A549 (cell line): ENCODE results near the gene SLC16A12. TPM values are rescaled to one million over a fixed set of nuclear protein-coding genes. Genes with fewer than 3 reads are reported as not detected.

Experiments used
- ATAC-seq, 2 experiments: fragments of 200-7000 bp in 1 of 2; fragments of >200 bp in 1 of 2; cut with Nextera tagmentation in 1 of 2; cut with Tn5 transposase in 1 of 2; 3 replicates each; pipeline versions ENCODE4 v1.8.0 to v1.9.1; 2018 to 2020; ENCODE audit warnings: mild to moderate bottlenecking in 1 of 2, moderate library complexity in 1 of 2
- CTCF ChIA-PET: fragments of 300-600 bp; sonication (Branson Sonifier 250); formaldehyde crosslinking; extraction: SDS; loops from one replicate; lab custom pipeline; 2021; ENCODE audit warnings: antibody characterized with exemption, inconsistent platforms; lab: Yijun Ruan, JAX
- POLR2A ChIA-PET: fragments of 350-600 bp; formaldehyde crosslinking; extraction: SDS; loops from one replicate; lab custom pipeline; 2021; ENCODE audit warnings: antibody characterized with exemption, inconsistent platforms; lab: Yijun Ruan, JAX
- DNase-seq, 2 experiments: peaks; one replicate each; pipeline versions ENCODE4 v3.0.0 to v3.0.0-alpha.2; 2011 to 2016; ENCODE audit warnings: low read depth in 1 of 2, low spot score in 1 of 2
- FAIRE-seq: peaks from 2 replicates; lab custom pipeline; 2011; peaks lifted over from hg19 to GRCh38; lab: Jason Lieb, UNC
- H3K27ac ChIP-seq, 2 experiments: fragments of >200 bp; sonication (Bioruptor Twin); formaldehyde crosslinking; 3 replicates each; pipeline ENCODE4 v1.5.1; 2016 to 2017
- H3K4me1 ChIP-seq: fragments of >200 bp; sonication (Bioruptor Twin); formaldehyde crosslinking; 3 replicates; pipeline ENCODE4 v1.6.1; 2016
- H3K4me2 ChIP-seq: fragments of >200 bp; sonication (Bioruptor Twin); formaldehyde crosslinking; 3 replicates; pipeline ENCODE4 v1.6.1; 2016
- H3K4me3 ChIP-seq: fragments of >200 bp; sonication (Bioruptor Twin); formaldehyde crosslinking; 3 replicates; pipeline ENCODE4 v1.5.1; 2016
- H3K9me3 ChIP-seq: fragments of >200 bp; sonication (Bioruptor Twin); formaldehyde crosslinking; 3 replicates; pipeline ENCODE4 v1.6.1; 2016
- CBX2 ChIP-seq: fragments of 200-600 bp; sonication (generic); IDR thresholded peaks from 2 replicates; pipeline ENCODE4 v1.6.1; 2016; ENCODE audit warnings: low read depth, mild to moderate bottlenecking, borderline replicate concordance
- CEBPB ChIP-seq, 2 experiments: fragments of >200 bp in 1 of 2; sonication (Bioruptor Twin) in 1 of 2; formaldehyde crosslinking in 1 of 2; IDR thresholded peaks; 2 replicates each; pipeline ENCODE4 v1.6.1; 2012 to 2016
- EHF ChIP-seq: fragments of 250-450 bp; sonication (Bioruptor Pico); IDR thresholded peaks from 2 replicates; pipeline ENCODE4 v1.5.0; 2020; ENCODE audit warnings: mild to moderate bottlenecking
- ESRRA ChIP-seq: fragments of 150-350 bp; IDR thresholded peaks from 2 replicates; pipeline ENCODE4 v1.6.1; 2014; ENCODE audit warnings: mild to moderate bottlenecking, low read length, borderline replicate concordance
- GATA3 ChIP-seq: IDR thresholded peaks from 2 replicates; pipeline ENCODE4 v1.6.1; 2012; ENCODE audit warnings: borderline replicate concordance
- HOXA7 ChIP-seq: fragments of 250-450 bp; sonication (Bioruptor Pico); IDR thresholded peaks from 2 replicates; pipeline ENCODE4 v1.5.0; 2020; ENCODE audit warnings: mild to moderate bottlenecking, moderate library complexity
- HOXB13 ChIP-seq: fragments of 250-450 bp; sonication (Bioruptor Pico); IDR thresholded peaks from 2 replicates; pipeline ENCODE4 v1.5.0; 2020; ENCODE audit warnings: low read depth, mild to moderate bottlenecking, moderate library complexity
- HOXB5 ChIP-seq: fragments of 250-450 bp; sonication (Bioruptor Pico); IDR thresholded peaks from 2 replicates; pipeline ENCODE4 v1.5.0; 2020; ENCODE audit warnings: mild to moderate bottlenecking, moderate library complexity
- JUNB ChIP-seq: fragments of >200 bp; sonication (Bioruptor Twin); formaldehyde crosslinking; IDR thresholded peaks from 2 replicates; pipeline ENCODE4 v1.6.1; 2016
- KDM1A ChIP-seq: fragments of 200-600 bp; sonication (generic); IDR thresholded peaks from 2 replicates; pipeline ENCODE4 v1.6.1; 2016; ENCODE audit warnings: low read depth, mild to moderate bottlenecking
- MAFK ChIP-seq: fragments of 450-650 bp; IDR thresholded peaks from 2 replicates; pipeline ENCODE4 v1.6.1; 2014; ENCODE audit not compliant: partially characterized antibody
- MYC ChIP-seq: IDR thresholded peaks from 2 replicates; pipeline ENCODE4 v1.6.1; 2012; ENCODE audit warnings: mild to moderate bottlenecking, inconsistent platforms, low read length, improper control_type of control experiment, borderline replicate concordance
- NFE2L2 ChIP-seq: fragments of 150-350 bp; conservative IDR thresholded peaks from 2 replicates; pipeline ENCODE4 v1.6.1; 2014; ENCODE audit warnings: low read length
- NPAS2 ChIP-seq: fragments of 250-450 bp; sonication (Bioruptor Pico); IDR thresholded peaks from 2 replicates; pipeline ENCODE4 v1.8.0; 2022; ENCODE audit warnings: mild to moderate bottlenecking, moderate library complexity, borderline replicate concordance
- NR3C1 ChIP-seq: fragments of >200 bp; sonication (Bioruptor Twin); formaldehyde crosslinking; IDR thresholded peaks from 3 replicates; pipeline ENCODE4 v1.6.1; 2017
- PHF8 ChIP-seq: fragments of 200-600 bp; sonication (generic); IDR thresholded peaks from 2 replicates; pipeline ENCODE4 v1.6.1; 2016; ENCODE audit warnings: low read depth, mild to moderate bottlenecking, antibody characterized with exemption, moderate library complexity, borderline replicate concordance
- POLR2A ChIP-seq: IDR thresholded peaks from 2 replicates; pipeline ENCODE4 v1.6.1; 2012; ENCODE audit warnings: mild to moderate bottlenecking, low read length
- SREBF2 ChIP-seq: fragments of 450-650 bp; IDR thresholded peaks from 2 replicates; pipeline ENCODE4 v1.6.1; 2014; ENCODE audit warnings: mild to moderate bottlenecking, moderate library complexity
- TFCP2L1 ChIP-seq: fragments of 250-450 bp; sonication (Bioruptor Pico); IDR thresholded peaks from 2 replicates; pipeline ENCODE4 v1.5.0; 2021; ENCODE audit warnings: mild to moderate bottlenecking
- ZC3H11A ChIP-seq: fragments of 450-650 bp; IDR thresholded peaks from 2 replicates; pipeline ENCODE4 v1.6.1; 2014; ENCODE audit warnings: antibody characterized with exemption, mild to moderate bottlenecking
- ZFP36 ChIP-seq: fragments of 450-650 bp; IDR thresholded peaks from 2 replicates; pipeline ENCODE4 v1.6.1; 2014; ENCODE audit warnings: borderline replicate concordance; ENCODE audit not compliant: partially characterized antibody
- ZSCAN20 ChIP-seq: fragments of 250-450 bp; sonication (Bioruptor Pico); IDR thresholded peaks from 2 replicates; pipeline ENCODE4 v1.8.0; 2022; ENCODE audit warnings: mild to moderate bottlenecking, moderate library complexity
- WGBS: methylation state at CpG from one replicate; pipeline ENCODE4 v1.1.6; 2017; ENCODE audit errors: missing lambda C conversion rate; 5-methylcytosine and 5-hydroxymethylcytosine counted together
- polyA plus RNA-seq, 4 experiments: library from polyadenylated mRNA; depleted of rRNA in 3 of 4; stranded (reverse); fragments of >200 nt; fragmentation: RNase III in 1 of 4; extraction: RNeasy Plus Mini Kit Qiagen cat#74134 plus additional on column Dnase treatment in 1 of 4; gene quantifications; 2 replicates in 3 of 4; 3 replicates in 1 of 4; pipeline ENCODE4 v1.2.3, GENCODE V29; 2011 to 2017
- TF ChIP-seq, protein P1 (sequence below): IDR thresholded peaks from 2 replicates; pipeline ENCODE4 v1.6.1; 2012; ENCODE audit warnings: low read depth, borderline replicate concordance
- TF ChIP-seq, protein P2 (sequence below): fragments of >200 bp; sonication (Bioruptor Twin); formaldehyde crosslinking; IDR thresholded peaks from 3 replicates; pipeline ENCODE4 v1.6.1; 2016
- TF ChIP-seq, protein P3 (sequence below): fragments of 250-450 bp; sonication (Bioruptor Pico); IDR thresholded peaks from 2 replicates; pipeline ENCODE4 v1.5.0; 2020; ENCODE audit warnings: low read depth, mild to moderate bottlenecking, moderate library complexity
- TF ChIP-seq, protein P4 (sequence below): fragments of >200 bp; sonication (Bioruptor Twin); formaldehyde crosslinking; IDR thresholded peaks from 2 replicates; pipeline ENCODE4 v1.6.1; 2016

The SLC16A12 gene
- polyA plus RNA-seq, 2 of the 4 experiments (the other 2 are of a cell fraction) = 0.14 to 0.19 TPM

DNA sequence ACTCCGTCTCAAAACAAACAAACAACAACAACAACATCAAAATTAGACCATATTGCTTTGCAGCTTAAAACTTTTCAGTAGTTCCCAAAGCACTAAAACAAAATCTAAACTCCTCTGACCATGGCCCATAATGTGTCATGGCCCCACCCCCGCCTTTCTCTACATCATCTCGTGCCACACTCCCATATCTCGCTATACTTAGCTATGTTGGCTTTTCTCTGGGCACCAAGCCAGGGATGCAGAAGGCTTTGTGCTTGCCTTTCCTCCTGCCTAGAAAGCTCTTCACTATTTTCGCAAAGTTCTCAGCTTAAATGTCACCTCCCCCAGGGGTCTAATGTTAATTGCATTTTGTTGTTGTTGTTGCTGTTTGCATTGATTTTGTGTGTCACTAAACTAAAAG lies 15.1 kb upstream of the SLC16A12 start:
- ChIA-PET POLR2A (interaction anchor here (0.6 kb wide), 1 partner anchor 10 kb away, joined by 3 read pairs; no protein-coding TSS in a partner anchor), CTCF (interaction anchor here (1.6 to 2.5 kb wide), 2 partner anchors 10 to 14 kb away, joined by 3 to 7 read pairs; partner anchors contain the start of gene SLC16A12)
- ATAC-seq (no peak), FAIRE-seq (no peak), DNase-seq (no peak)
- Histone ChIP-seq H3K9me3 (0 out of 3 replicates have a peak, but pooled peaks cover 4% of the 10 kb centered on the region), H3K4me1 (peaks cover 44% of the 10 kb centered on the region), H3K27ac (peak overlapping the region in 1 of 2 experiments; percentile 34; a peak in 1 of 6 replicates), H3K4me2 (no peak overlapping the region), H3K4me3 (no peak overlapping the region)
- TF ChIP-seq MAFK = no peak
- TF ChIP-seq, protein P1, sequence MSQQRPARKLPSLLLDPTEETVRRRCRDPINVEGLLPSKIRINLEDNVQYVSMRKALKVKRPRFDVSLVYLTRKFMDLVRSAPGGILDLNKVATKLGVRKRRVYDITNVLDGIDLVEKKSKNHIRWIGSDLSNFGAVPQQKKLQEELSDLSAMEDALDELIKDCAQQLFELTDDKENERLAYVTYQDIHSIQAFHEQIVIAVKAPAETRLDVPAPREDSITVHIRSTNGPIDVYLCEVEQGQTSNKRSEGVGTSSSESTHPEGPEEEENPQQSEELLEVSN = no peak
- TF ChIP-seq NPAS2 (CRISPR knock-in tag) = no peak
- TF ChIP-seq POLR2A = no peak
- TF ChIP-seq PHF8 = no peak
- no peak for TF ChIP-seq NFE2L2
- TF ChIP-seq CEBPB (IDR thresholded peaks at IDR 0.05) = no peak
- TF ChIP-seq, protein P2, sequence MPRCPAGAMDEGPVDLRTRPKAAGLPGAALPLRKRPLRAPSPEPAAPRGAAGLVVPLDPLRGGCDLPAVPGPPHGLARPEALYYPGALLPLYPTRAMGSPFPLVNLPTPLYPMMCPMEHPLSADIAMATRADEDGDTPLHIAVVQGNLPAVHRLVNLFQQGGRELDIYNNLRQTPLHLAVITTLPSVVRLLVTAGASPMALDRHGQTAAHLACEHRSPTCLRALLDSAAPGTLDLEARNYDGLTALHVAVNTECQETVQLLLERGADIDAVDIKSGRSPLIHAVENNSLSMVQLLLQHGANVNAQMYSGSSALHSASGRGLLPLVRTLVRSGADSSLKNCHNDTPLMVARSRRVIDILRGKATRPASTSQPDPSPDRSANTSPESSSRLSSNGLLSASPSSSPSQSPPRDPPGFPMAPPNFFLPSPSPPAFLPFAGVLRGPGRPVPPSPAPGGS = no peak
- no peak for TF ChIP-seq ZC3H11A
- no peak for TF ChIP-seq NR3C1
- TF ChIP-seq GATA3 = no peak
- no peak for TF ChIP-seq JUNB
- TF ChIP-seq ZSCAN20 (CRISPR knock-in tag) = no peak
- TF ChIP-seq TFCP2L1 (CRISPR knock-in tag) = no peak
- TF ChIP-seq ESRRA = no peak
- no peak for TF ChIP-seq HOXB5 (CRISPR knock-in tag)
- TF ChIP-seq EHF (CRISPR knock-in tag) = no peak
- TF ChIP-seq MYC = no peak
- TF ChIP-seq ZFP36 = no peak
- 54% methylated on average over 5 of the region's 5 CpGs for WGBS

DNA sequence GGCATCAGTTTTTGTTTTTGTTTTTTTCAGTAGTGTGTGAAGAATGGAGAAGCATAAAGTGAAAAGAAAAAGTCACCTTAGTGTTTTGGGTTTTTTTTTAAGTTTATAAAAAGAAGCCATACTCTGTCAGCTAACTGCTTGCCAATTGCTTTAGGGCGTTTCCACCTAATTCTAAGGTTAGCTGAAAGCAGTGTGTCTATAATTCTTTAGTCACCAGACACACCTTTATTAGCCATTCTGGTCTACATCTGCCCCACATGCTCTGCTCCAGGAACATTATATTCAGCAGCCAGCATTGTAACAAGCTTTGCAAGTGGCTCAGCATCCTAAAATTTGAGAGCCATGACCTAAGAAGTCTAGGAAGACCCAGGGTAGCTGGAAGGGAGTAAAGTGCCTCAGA lies 14.1 kb upstream of the SLC16A12 start:
- no peak for ATAC-seq
- peak overlapping the region; percentile 33; the same call in 2 of the 3 replicates for H3K4me2 ChIP-seq
- peaks cover 37% of the 10 kb centered on the region for H3K4me1 ChIP-seq
- H3K9me3 ChIP-seq = 0 out of 3 replicates have a peak, but pooled peaks cover 4% of the 10 kb centered on the region
- CTCF ChIA-PET = interaction anchor here (1.1 to 2.5 kb wide), 3 partner anchors 9 to 27 kb away, joined by 3 to 7 read pairs (median 3); partner anchors contain the start of gene SLC16A12
- H3K27ac ChIP-seq = peak overlapping the region in 1 of 2 experiments; percentile 13; a peak in 1 of 6 replicates
- no peak for DNase-seq
- WGBS = 18% methylated on average over 1 of the region's 1 CpG
- TF ChIP-seq HOXA7 (no peak), CBX2 (no peak), HOXB13 (no peak), SREBF2 (no peak), KDM1A (no peak)
- TF ChIP-seq, protein P3, sequence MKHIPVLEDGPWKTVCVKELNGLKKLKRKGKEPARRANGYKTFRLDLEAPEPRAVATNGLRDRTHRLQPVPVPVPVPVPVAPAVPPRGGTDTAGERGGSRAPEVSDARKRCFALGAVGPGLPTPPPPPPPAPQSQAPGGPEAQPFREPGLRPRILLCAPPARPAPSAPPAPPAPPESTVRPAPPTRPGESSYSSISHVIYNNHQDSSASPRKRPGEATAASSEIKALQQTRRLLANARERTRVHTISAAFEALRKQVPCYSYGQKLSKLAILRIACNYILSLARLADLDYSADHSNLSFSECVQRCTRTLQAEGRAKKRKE (CRISPR knock-in tag) = no peak
- TF ChIP-seq, protein P4, sequence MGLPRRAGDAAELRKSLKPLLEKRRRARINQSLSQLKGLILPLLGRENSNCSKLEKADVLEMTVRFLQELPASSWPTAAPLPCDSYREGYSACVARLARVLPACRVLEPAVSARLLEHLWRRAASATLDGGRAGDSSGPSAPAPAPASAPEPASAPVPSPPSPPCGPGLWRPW = no peak
- TF ChIP-seq, all 56 proteins: peak for 0
- POLR2A ChIA-PET = no interaction called here
- H3K4me3 ChIP-seq = no peak overlapping the region
- no peak for FAIRE-seq
